ENCODE results near the gene NDUFA7.

Gene NDUFA7

GRCh38 chr19:8261347-8261746 lies 59.8 kb downstream of the NDUFA7 start:
- no peak for DNase-seq

All from 8988T (cell line).